GM23338 (cell line): ENCODE data around the gene AVPR1B. TPM values are rescaled to one million over a fixed set of nuclear protein-coding genes. Genes with fewer than 3 reads are reported as not detected.

Experiments
- ATAC-seq: fragments of 200-7000 bp; cut with Tn5 transposase; 3 replicates; pipeline ENCODE4 v1.9.1; 2020
- DNase-seq: peaks from one replicate; pipeline ENCODE4 v3.0.0-alpha.2; 2015; ENCODE audit warnings: low spot score
- H2AFZ ChIP-seq: fragments of 200-600 bp; sonication (generic); 2 replicates; pipeline ENCODE4 v1.8.0; 2016; ENCODE audit warnings: antibody characterized with exemption, mild to moderate bottlenecking, moderate library complexity
- H3F3A ChIP-seq: fragments of 200-600 bp; sonication (generic); replicated peaks from 2 replicates; pipeline ENCODE4 v1.8.0; 2017; ENCODE audit warnings: antibody characterized with exemption, mixed run types, low read depth
- H3K27ac ChIP-seq: fragments of 200-600 bp; sonication (generic); 2 replicates; pipeline ENCODE4 v1.6.1; 2016; ENCODE audit warnings: low read depth
- H3K27me3 ChIP-seq: fragments of 200-600 bp; sonication (generic); 2 replicates; pipeline ENCODE4 v1.8.0; 2016; ENCODE audit warnings: mild to moderate bottlenecking, mixed run types, moderate library complexity; ENCODE audit not compliant: insufficient read depth
- H3K36me3 ChIP-seq: fragments of 200-600 bp; sonication (generic); 2 replicates; pipeline ENCODE4 v1.8.0; 2016; ENCODE audit warnings: mild to moderate bottlenecking; ENCODE audit not compliant: insufficient read depth
- H3K4me1 ChIP-seq: fragments of 200-600 bp; sonication (generic); 2 replicates; pipeline ENCODE4 v1.8.0; 2016; ENCODE audit warnings: mild to moderate bottlenecking, moderate library complexity; ENCODE audit not compliant: insufficient read depth
- H3K4me2 ChIP-seq: fragments of 200-600 bp; sonication (generic); 2 replicates; pipeline ENCODE4 v1.7.1; 2017; ENCODE audit warnings: mixed run types
- H3K4me3 ChIP-seq: fragments of 200-600 bp; sonication (generic); 2 replicates; pipeline ENCODE4 v1.6.1; 2016; ENCODE audit warnings: mixed run types
- H3K79me2 ChIP-seq: fragments of 200-600 bp; sonication (generic); replicated peaks from 2 replicates; pipeline ENCODE4 v1.8.0; 2017; ENCODE audit warnings: mild to moderate bottlenecking; ENCODE audit not compliant: insufficient read depth
- H3K9me2 ChIP-seq: fragments of 200-600 bp; sonication (generic); 2 replicates; pipeline ENCODE4 v1.8.0; 2017; ENCODE audit not compliant: insufficient read depth
- H4K20me1 ChIP-seq: fragments of 200-600 bp; sonication (generic); replicated peaks from 2 replicates; pipeline ENCODE4 v1.8.0; 2017; ENCODE audit warnings: mild to moderate bottlenecking; ENCODE audit not compliant: insufficient read depth
- H3K27ac Mint-ChIP-seq: 2 replicates; pipeline ENCODE4 v1.8.0; 2020; ENCODE audit warnings: inconsistent platforms, mild to moderate bottlenecking, moderate library complexity, mixed read lengths
- H3K27me3 Mint-ChIP-seq: 3 replicates; pipeline ENCODE4 v1.8.0; 2022; ENCODE audit warnings: low read depth, mild to moderate bottlenecking, moderate library complexity, mixed read lengths, inconsistent platforms; ENCODE audit not compliant: insufficient read depth, poor library complexity
- H3K36me3 Mint-ChIP-seq: 3 replicates; pipeline ENCODE4 v1.8.0; 2021; ENCODE audit warnings: low read depth, mild to moderate bottlenecking, inconsistent platforms, moderate library complexity, mixed read lengths
- H3K4me1 Mint-ChIP-seq: 3 replicates; pipeline ENCODE4 v1.8.0; 2020; ENCODE audit warnings: mild to moderate bottlenecking, inconsistent platforms, mixed read lengths
- H3K4me3 Mint-ChIP-seq: 3 replicates; pipeline ENCODE4 v1.8.0; 2021; ENCODE audit warnings: moderate library complexity, mild to moderate bottlenecking, inconsistent platforms, mixed read lengths
- H3K9me3 Mint-ChIP-seq: 3 replicates; pipeline ENCODE4 v1.8.0; 2020; ENCODE audit warnings: moderate library complexity, mild to moderate bottlenecking, inconsistent platforms, mixed read lengths
- CREB1 ChIP-seq: fragments of 250-450 bp; sonication (Bioruptor Pico); IDR thresholded peaks from 2 replicates; pipeline ENCODE4 v1.5.0; 2020; ENCODE audit warnings: low read depth, mild to moderate bottlenecking, moderate library complexity
- CTCF ChIP-seq, 2 experiments: fragments of 200-600 bp in 1 of 2; sonication (generic) in 1 of 2; conservative IDR thresholded peaks; 2 replicates each; pipeline versions ENCODE4 v1.5.1 to v1.6.1; 2016 to 2017; ENCODE audit warnings: antibody characterized with exemption in 2 of 2, low read depth in 2 of 2, mild to moderate bottlenecking in 2 of 2, moderate library complexity in 1 of 2
- ETS1 ChIP-seq: IDR thresholded peaks from 2 replicates; pipeline ENCODE4 v1.6.1; 2016; ENCODE audit warnings: antibody characterized with exemption
- EZH2 ChIP-seq: fragments of 200-600 bp; sonication (generic); IDR thresholded peaks from one replicate; pipeline ENCODE4 v1.8.0; 2017; ENCODE audit warnings: antibody characterized with exemption, mild to moderate bottlenecking, low read depth; ENCODE audit not compliant: unreplicated experiment
- EZH2phosphoT487 ChIP-seq: fragments of 200-600 bp; sonication (generic); IDR thresholded peaks from one replicate; pipeline ENCODE4 v1.8.1; 2018; ENCODE audit warnings: antibody characterized with exemption; ENCODE audit not compliant: unreplicated experiment
- JUNB ChIP-seq: IDR thresholded peaks from one replicate; pipeline ENCODE4 v1.6.1; 2016; ENCODE audit warnings: antibody characterized with exemption; ENCODE audit not compliant: unreplicated experiment
- NANOG ChIP-seq: IDR thresholded peaks from 2 replicates; pipeline ENCODE4 v1.6.1; 2016; ENCODE audit warnings: antibody characterized with exemption, borderline replicate concordance
- POLR2AphosphoS5 ChIP-seq: IDR thresholded peaks from 2 replicates; pipeline ENCODE4 v1.6.1; 2016; ENCODE audit warnings: antibody characterized with exemption, low read depth
- STAT1 ChIP-seq: IDR thresholded peaks from one replicate; pipeline ENCODE4 v1.6.1; 2016; ENCODE audit warnings: antibody characterized with exemption; ENCODE audit not compliant: unreplicated experiment
- ZNF114 ChIP-seq: fragments of 250-450 bp; sonication (Bioruptor Pico); IDR thresholded peaks from 2 replicates; pipeline ENCODE4 v1.5.0; 2020; ENCODE audit warnings: mild to moderate bottlenecking, moderate library complexity
- ZNF331 ChIP-seq: fragments of 250-450 bp; sonication (Bioruptor Pico); IDR thresholded peaks from 2 replicates; pipeline ENCODE4 v1.5.0; 2020; ENCODE audit warnings: low read depth, mild to moderate bottlenecking, moderate library complexity
- ZNF462 ChIP-seq: fragments of 250-450 bp; sonication (Bioruptor Pico); IDR thresholded peaks from 2 replicates; pipeline ENCODE4 v1.5.0; 2020; ENCODE audit warnings: mild to moderate bottlenecking, moderate library complexity
- polyA plus RNA-seq: library from polyadenylated mRNA; unstranded; fragments of >200 nt; fragmentation: Nextera tagmentation; extraction: Ambion mirVana; gene quantifications from 2 replicates; pipeline ENCODE4 v1.2.1, GENCODE V29; 2016
- total RNA-seq: library from RNA; depleted of rRNA; stranded (reverse); fragments of >200 nt; shearing (Covaris generic); gene quantifications from 2 replicates; pipeline ENCODE4 v1.2.3, GENCODE V29; 2014
- TF ChIP-seq, protein P1 (sequence below): IDR thresholded peaks from one replicate; pipeline ENCODE4 v1.6.1; 2018; ENCODE audit warnings: antibody characterized with exemption; ENCODE audit not compliant: unreplicated experiment

AVPR1B gene
- total and polyA plus RNA-seq, 2 experiments from 2014 or later, result 0.24 to 0.52 TPM

DNA sequence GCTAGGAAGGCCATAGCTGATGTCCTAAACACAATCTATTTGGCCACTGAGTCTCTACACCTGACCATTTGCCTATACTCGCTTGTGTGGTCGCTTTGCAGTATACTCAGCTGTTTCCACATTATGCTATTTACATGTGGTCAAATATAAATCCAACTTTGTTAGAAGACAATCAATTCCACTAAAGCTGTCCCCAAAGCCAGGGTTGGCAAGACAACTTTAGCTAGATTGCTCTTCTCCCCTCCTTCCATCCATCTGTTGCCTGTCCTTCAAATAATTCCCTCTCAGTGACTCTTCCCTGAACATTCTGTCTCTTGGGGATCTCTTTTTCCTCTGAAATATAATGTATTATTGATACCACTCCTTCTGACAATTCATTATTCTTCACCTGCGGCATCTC lies 30.1 kb downstream of the AVPR1B start:
- no peak for TF ChIP-seq ZNF462 (CRISPR knock-in tag)
- TF ChIP-seq, protein P1, sequence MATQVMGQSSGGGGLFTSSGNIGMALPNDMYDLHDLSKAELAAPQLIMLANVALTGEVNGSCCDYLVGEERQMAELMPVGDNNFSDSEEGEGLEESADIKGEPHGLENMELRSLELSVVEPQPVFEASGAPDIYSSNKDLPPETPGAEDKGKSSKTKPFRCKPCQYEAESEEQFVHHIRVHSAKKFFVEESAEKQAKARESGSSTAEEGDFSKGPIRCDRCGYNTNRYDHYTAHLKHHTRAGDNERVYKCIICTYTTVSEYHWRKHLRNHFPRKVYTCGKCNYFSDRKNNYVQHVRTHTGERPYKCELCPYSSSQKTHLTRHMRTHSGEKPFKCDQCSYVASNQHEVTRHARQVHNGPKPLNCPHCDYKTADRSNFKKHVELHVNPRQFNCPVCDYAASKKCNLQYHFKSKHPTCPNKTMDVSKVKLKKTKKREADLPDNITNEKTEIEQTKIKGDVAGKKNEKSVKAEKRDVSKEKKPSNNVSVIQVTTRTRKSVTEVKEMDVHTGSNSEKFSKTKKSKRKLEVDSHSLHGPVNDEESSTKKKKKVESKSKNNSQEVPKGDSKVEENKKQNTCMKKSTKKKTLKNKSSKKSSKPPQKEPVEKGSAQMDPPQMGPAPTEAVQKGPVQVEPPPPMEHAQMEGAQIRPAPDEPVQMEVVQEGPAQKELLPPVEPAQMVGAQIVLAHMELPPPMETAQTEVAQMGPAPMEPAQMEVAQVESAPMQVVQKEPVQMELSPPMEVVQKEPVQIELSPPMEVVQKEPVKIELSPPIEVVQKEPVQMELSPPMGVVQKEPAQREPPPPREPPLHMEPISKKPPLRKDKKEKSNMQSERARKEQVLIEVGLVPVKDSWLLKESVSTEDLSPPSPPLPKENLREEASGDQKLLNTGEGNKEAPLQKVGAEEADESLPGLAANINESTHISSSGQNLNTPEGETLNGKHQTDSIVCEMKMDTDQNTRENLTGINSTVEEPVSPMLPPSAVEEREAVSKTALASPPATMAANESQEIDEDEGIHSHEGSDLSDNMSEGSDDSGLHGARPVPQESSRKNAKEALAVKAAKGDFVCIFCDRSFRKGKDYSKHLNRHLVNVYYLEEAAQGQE, result no peak
- no peak for TF ChIP-seq EZH2
- TF ChIP-seq ZNF331, result no peak
- TF ChIP-seq CREB1, result no peak
- TF ChIP-seq JUNB, result no peak
- TF ChIP-seq STAT1, result no peak
- TF ChIP-seq ZNF114 (CRISPR knock-in tag), result no peak
- no peak for TF ChIP-seq EZH2phosphoT487
- TF ChIP-seq POLR2AphosphoS5, result no peak
- no peak for TF ChIP-seq ETS1
- no peak for TF ChIP-seq CTCF (conservative IDR thresholded peaks at IDR 0.05; ENCODE audit: low read depth in 2 of 2)
- no peak for TF ChIP-seq NANOG

More for the DNA sequence above, 30.1 kb downstream of the AVPR1B start:
- Histone ChIP-seq H3K9me2 (no peaks in the 10 kb centered on the region), H3K4me1 (no peaks in the 10 kb centered on the region), H4K20me1 (no peaks in the 10 kb centered on the region), H3K4me2 (no peak overlapping the region), H3K79me2 (no peaks in the 10 kb centered on the region), H3K27ac (no peak overlapping the region), H3K27me3 (no peaks in the 10 kb centered on the region), H3F3A (no peaks in the 10 kb centered on the region), H3K4me3 (no peak overlapping the region), H3K36me3 (no peaks in the 10 kb centered on the region), H2AFZ (no peak overlapping the region)
- DNase-seq, result no peak
- Mint-ChIP-seq H3K9me3 (no peaks in the 10 kb centered on the region), H3K36me3 (no peaks in the 10 kb centered on the region), H3K4me1 (no peaks in the 10 kb centered on the region), H3K4me3 (no peak overlapping the region), H3K27me3 (no peaks in the 10 kb centered on the region), H3K27ac (no peak overlapping the region)
- ATAC-seq, result no peak
